SK-N-MC (cell line): ENCODE measurements around the gene MAGEL2.

Experiments
- EZH2 ChIP-seq: fragments of 200-600 bp; sonication (generic); IDR thresholded peaks from one replicate; pipeline ENCODE4 v1.6.1; 2017; ENCODE audit warnings: antibody characterized with exemption
- FOXP2 ChIP-seq: optimal IDR thresholded peaks from 2 replicates; pipeline ENCODE3; 2011; ENCODE audit warnings: mild to moderate bottlenecking, moderate library complexity; ENCODE audit not compliant: insufficient read depth; ENCODE audit errors: extremely low read length, control extremely low read depth
- POLR2AphosphoS5 ChIP-seq: IDR thresholded peaks from 2 replicates; pipeline ENCODE4 v1.6.1; 2012; ENCODE audit warnings: mild to moderate bottlenecking, low read depth, low read length, borderline replicate concordance

DNA sequence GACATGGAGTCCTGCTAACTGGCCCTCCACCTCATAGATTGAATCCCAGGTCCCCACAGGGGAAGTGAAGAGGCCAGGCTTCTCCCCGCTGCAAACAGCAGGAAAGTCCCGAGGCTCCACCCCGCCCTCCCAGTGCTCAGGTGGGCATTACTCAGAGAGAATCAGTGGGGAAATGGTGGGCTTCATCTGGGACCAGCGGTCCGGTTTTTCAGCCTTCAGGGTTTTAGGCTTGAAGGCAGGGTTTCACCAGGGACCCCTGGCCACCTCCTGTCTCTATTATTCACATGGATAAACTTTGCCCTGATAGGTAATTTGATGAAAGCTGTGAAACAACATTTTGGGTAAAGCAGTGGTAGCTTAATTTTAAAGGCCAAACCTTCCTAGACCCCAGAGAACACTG is 50.9 kb downstream of the MAGEL2 start:
- no peak for TF ChIP-seq FOXP2
- no peak for TF ChIP-seq EZH2
- TF ChIP-seq POLR2AphosphoS5, result no peak
